H1 (cell line): ENCODE data around the gene ADM5.

Source experiments
- CEBPB ChIP-seq: IDR thresholded peaks from 2 replicates; pipeline ENCODE4 v1.6.1; 2012; ENCODE audit warnings: low read depth, low read length
- EZH2 ChIP-seq: fragments of 200-600 bp; sonication (generic); IDR thresholded peaks from 2 replicates; pipeline ENCODE4 v1.7.1; 2012; ENCODE audit warnings: low read depth, mild to moderate bottlenecking, moderate library complexity, low read length, inconsistent platforms; ENCODE audit not compliant: severe bottlenecking
- HDAC6 ChIP-seq: IDR thresholded peaks from one replicate; pipeline ENCODE4 v1.7.1; 2012; ENCODE audit warnings: low read depth, mild to moderate bottlenecking, inconsistent platforms, low read length, moderate library complexity
- NANOG ChIP-seq: IDR thresholded peaks from 2 replicates; pipeline ENCODE4 v1.6.1; 2011; ENCODE audit warnings: low read length, low read depth, mild to moderate bottlenecking, inconsistent platforms; ENCODE audit not compliant: insufficient read depth, poor library complexity, severe bottlenecking
- POLR2A ChIP-seq, 2 experiments: IDR thresholded peaks; 1 replicate in 1 of 2; 2 replicates in 1 of 2; pipeline ENCODE4 v1.6.1; 2011; ENCODE audit warnings: low read depth in 2 of 2, low read length in 2 of 2, mild to moderate bottlenecking in 2 of 2; ENCODE audit errors: control extremely low read depth in 1 of 2
- RNF2 ChIP-seq: fragments of 200-900, 300-1000 bp; sonication (generic); IDR thresholded peaks from 2 replicates; pipeline ENCODE4 v1.7.1; 2016; ENCODE audit warnings: borderline replicate concordance, low read depth, mild to moderate bottlenecking, antibody characterized with exemption, low read length; ENCODE audit not compliant: poor library complexity, severe bottlenecking; ENCODE audit errors: missing control alignments
- SP2 ChIP-seq: IDR thresholded peaks from 2 replicates; pipeline ENCODE4 v1.6.1; 2012; ENCODE audit warnings: mild to moderate bottlenecking, low read length, inconsistent platforms
- SP4 ChIP-seq: IDR thresholded peaks from 2 replicates; pipeline ENCODE4 v1.6.1; 2012; ENCODE audit warnings: low read length, inconsistent platforms
- TF ChIP-seq, protein P1 (sequence below), 3 experiments: IDR thresholded peaks; 1 replicate in 2 of 3; 2 replicates in 1 of 3; pipeline versions ENCODE4 v1.5.1 to v1.6.1; 2011; ENCODE audit warnings: low read length in 3 of 3, mild to moderate bottlenecking in 3 of 3, inconsistent platforms in 2 of 3, low read depth in 1 of 3, moderate library complexity in 1 of 3; ENCODE audit not compliant: insufficient read depth in 1 of 3; ENCODE audit errors: control extremely low read depth in 1 of 3
- TF ChIP-seq, protein P2 (sequence below): IDR thresholded peaks from 2 replicates; pipeline ENCODE4 v1.6.1; 2012; ENCODE audit warnings: low read length, inconsistent platforms

- TF ChIP-seq RNF2 (no peak), EZH2 (no peak), POLR2A (IDR thresholded peaks at IDR 0.05; ENCODE audit: control extremely low read depth in 1 of 2, low read depth in 2 of 2, low read length in 2 of 2) (no peak; a peak in 1 of 3 replicates), SP4 (no peak), CEBPB (no peak), SP2 (no peak), HDAC6 (no peak), NANOG (no peak)
- TF ChIP-seq, protein P1, sequence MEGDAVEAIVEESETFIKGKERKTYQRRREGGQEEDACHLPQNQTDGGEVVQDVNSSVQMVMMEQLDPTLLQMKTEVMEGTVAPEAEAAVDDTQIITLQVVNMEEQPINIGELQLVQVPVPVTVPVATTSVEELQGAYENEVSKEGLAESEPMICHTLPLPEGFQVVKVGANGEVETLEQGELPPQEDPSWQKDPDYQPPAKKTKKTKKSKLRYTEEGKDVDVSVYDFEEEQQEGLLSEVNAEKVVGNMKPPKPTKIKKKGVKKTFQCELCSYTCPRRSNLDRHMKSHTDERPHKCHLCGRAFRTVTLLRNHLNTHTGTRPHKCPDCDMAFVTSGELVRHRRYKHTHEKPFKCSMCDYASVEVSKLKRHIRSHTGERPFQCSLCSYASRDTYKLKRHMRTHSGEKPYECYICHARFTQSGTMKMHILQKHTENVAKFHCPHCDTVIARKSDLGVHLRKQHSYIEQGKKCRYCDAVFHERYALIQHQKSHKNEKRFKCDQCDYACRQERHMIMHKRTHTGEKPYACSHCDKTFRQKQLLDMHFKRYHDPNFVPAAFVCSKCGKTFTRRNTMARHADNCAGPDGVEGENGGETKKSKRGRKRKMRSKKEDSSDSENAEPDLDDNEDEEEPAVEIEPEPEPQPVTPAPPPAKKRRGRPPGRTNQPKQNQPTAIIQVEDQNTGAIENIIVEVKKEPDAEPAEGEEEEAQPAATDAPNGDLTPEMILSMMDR (IDR thresholded peaks at IDR 0.05; ENCODE audit: control extremely low read depth in 1 of 3, insufficient read depth in 1 of 3, low read depth in 1 of 3, low read length in 3 of 3) = no peak
- TF ChIP-seq, protein P2, sequence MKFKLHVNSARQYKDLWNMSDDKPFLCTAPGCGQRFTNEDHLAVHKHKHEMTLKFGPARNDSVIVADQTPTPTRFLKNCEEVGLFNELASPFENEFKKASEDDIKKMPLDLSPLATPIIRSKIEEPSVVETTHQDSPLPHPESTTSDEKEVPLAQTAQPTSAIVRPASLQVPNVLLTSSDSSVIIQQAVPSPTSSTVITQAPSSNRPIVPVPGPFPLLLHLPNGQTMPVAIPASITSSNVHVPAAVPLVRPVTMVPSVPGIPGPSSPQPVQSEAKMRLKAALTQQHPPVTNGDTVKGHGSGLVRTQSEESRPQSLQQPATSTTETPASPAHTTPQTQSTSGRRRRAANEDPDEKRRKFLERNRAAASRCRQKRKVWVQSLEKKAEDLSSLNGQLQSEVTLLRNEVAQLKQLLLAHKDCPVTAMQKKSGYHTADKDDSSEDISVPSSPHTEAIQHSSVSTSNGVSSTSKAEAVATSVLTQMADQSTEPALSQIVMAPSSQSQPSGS = no peak
These were observed 1.7 kb upstream of the ADM5 start for GRCh38 chr19:49687566-49688316.
